H1 (cell line): ENCODE results near the gene ODC1. TPM values are rescaled to one million over a fixed set of nuclear protein-coding genes. Genes with fewer than 3 reads are reported as not detected.

Experiments used
- CTCF ChIA-PET: fragments of 300-600 bp; sonication (Branson Sonifier 250); formaldehyde crosslinking; loops from one replicate; lab custom pipeline; 2021; ENCODE audit not compliant: partially characterized antibody; lab: Charles Lee
- POLR2A ChIA-PET: fragments of 300-600 bp; sonication (Branson Sonifier 250); formaldehyde crosslinking; loops from one replicate; lab custom pipeline; 2021; ENCODE audit warnings: inconsistent platforms; ENCODE audit not compliant: partially characterized antibody; lab: Charles Lee
- DNase-seq, 2 experiments: peaks; one replicate each; pipeline versions ENCODE4 v3.0.0 to v3.0.0-alpha.2; 2010 to 2022; ENCODE audit warnings: low spot score in 2 of 2, low read depth in 1 of 2, mixed read lengths in 1 of 2
- FAIRE-seq: peaks from 2 replicates; lab custom pipeline; 2011; peaks lifted over from hg19 to GRCh38; lab: Jason Lieb, UNC
- H2AFZ ChIP-seq: 2 replicates; pipeline ENCODE4 v1.8.1; 2012; ENCODE audit warnings: low read length, inconsistent platforms
- H2AK5ac ChIP-seq: 2 replicates; pipeline ENCODE4 v1.6.1; 2013; ENCODE audit warnings: low read depth, low read length
- H2BK120ac ChIP-seq: replicated peaks from 2 replicates; pipeline ENCODE3; 2013; ENCODE audit warnings: low read depth, low read length, inconsistent platforms
- H2BK12ac ChIP-seq: 2 replicates; pipeline ENCODE4 v1.6.1; 2013; ENCODE audit warnings: low read depth, low read length
- H2BK15ac ChIP-seq: 2 replicates; pipeline ENCODE4 v1.6.1; 2013; ENCODE audit warnings: low read length
- H2BK20ac ChIP-seq: 2 replicates; pipeline ENCODE4 v1.6.1; 2013; ENCODE audit warnings: low read length
- H2BK5ac ChIP-seq: 2 replicates; pipeline ENCODE4 v1.6.1; 2013; ENCODE audit warnings: low read depth, low read length
- H3K14ac ChIP-seq: 2 replicates; pipeline ENCODE4 v1.6.1; 2013; ENCODE audit warnings: inconsistent platforms; ENCODE audit not compliant: insufficient read length
- H3K18ac ChIP-seq: 2 replicates; pipeline ENCODE4 v1.6.1; 2013; ENCODE audit warnings: low read length; ENCODE audit errors: extremely low read depth
- H3K23ac ChIP-seq: 2 replicates; pipeline ENCODE4 v1.6.1; 2013; ENCODE audit warnings: inconsistent platforms; ENCODE audit not compliant: insufficient read length
- H3K23me2 ChIP-seq: 2 replicates; pipeline ENCODE4 v1.6.1; 2013; ENCODE audit warnings: low read depth, low read length
- H3K27ac ChIP-seq: 2 replicates; pipeline ENCODE4 v1.6.1; 2011; ENCODE audit warnings: low read depth, low read length, inconsistent platforms
- H3K27me3 ChIP-seq, 4 experiments: replicated peaks in 1 of 4; 1 replicate in 1 of 4; 2 replicates in 3 of 4; pipeline versions ENCODE4 v1.6.1 to v1.8.1; 2011 to 2013; ENCODE audit warnings: low read length in 3 of 4, mild to moderate bottlenecking in 3 of 4, inconsistent platforms in 2 of 4, mixed read lengths in 2 of 4, moderate library complexity in 1 of 4; ENCODE audit not compliant: control insufficient read depth in 3 of 4, insufficient read depth in 3 of 4; ENCODE audit errors: extremely low read depth in 1 of 4
- H3K36me3 ChIP-seq, 4 experiments: 2 replicates each; pipeline versions ENCODE4 v1.6.1 to v1.8.1; 2011 to 2013; ENCODE audit warnings: mild to moderate bottlenecking in 4 of 4, low read length in 3 of 4, moderate library complexity in 2 of 4, control low read depth in 1 of 4, inconsistent platforms in 1 of 4; ENCODE audit not compliant: insufficient read depth in 4 of 4, control insufficient read depth in 2 of 4
- H3K4ac ChIP-seq: replicated peaks from 2 replicates; pipeline ENCODE3; 2013; ENCODE audit warnings: low read length, low read depth, mixed read lengths, inconsistent platforms; ENCODE audit not compliant: insufficient read length
- H3K4me1 ChIP-seq, 4 experiments: replicated peaks in 1 of 4; 1 replicate in 1 of 4; 2 replicates in 3 of 4; pipeline versions ENCODE4 v1.6.1 to v1.8.1; 2011 to 2013; ENCODE audit warnings: low read length in 3 of 4, inconsistent platforms in 2 of 4, mixed read lengths in 1 of 4; ENCODE audit not compliant: insufficient read depth in 4 of 4, control insufficient read depth in 3 of 4
- H3K4me2 ChIP-seq, 2 experiments: 2 replicates each; pipeline versions ENCODE4 v1.6.1 to v1.8.1; 2011 to 2013; ENCODE audit warnings: low read depth in 2 of 2, low read length in 2 of 2, control low read depth in 1 of 2, inconsistent platforms in 1 of 2, mild to moderate bottlenecking in 1 of 2; ENCODE audit not compliant: insufficient read depth in 1 of 2
- H3K4me3 ChIP-seq, 4 experiments: fragments of 200-600, 300-600 bp in 1 of 4; sonication (generic), shearing (Covaris generic), sonication (Bioruptor Twin) in 1 of 4; 2 replicates each; pipeline versions ENCODE4 v1.5.1 to v1.8.1; 2011 to 2016; ENCODE audit warnings: low read length in 4 of 4, low read depth in 3 of 4, control low read depth in 2 of 4, inconsistent platforms in 2 of 4, mild to moderate bottlenecking in 2 of 4, mixed read lengths in 1 of 4, moderate library complexity in 1 of 4; ENCODE audit not compliant: insufficient read depth in 2 of 4; ENCODE audit errors: extremely low read depth in 1 of 4
- H3K56ac ChIP-seq: replicated peaks from 2 replicates; pipeline ENCODE3; 2013; ENCODE audit warnings: low read depth, mild to moderate bottlenecking, mixed read lengths, low read length, inconsistent platforms; ENCODE audit not compliant: insufficient read length
- H3K79me1 ChIP-seq: 2 replicates; pipeline ENCODE4 v1.6.1; 2013; ENCODE audit warnings: low read depth, low read length, control low read depth
- H3K79me2 ChIP-seq, 2 experiments: 2 replicates each; pipeline versions ENCODE4 v1.6.1 to v1.8.1; 2012 to 2013; ENCODE audit warnings: low read length in 2 of 2, mild to moderate bottlenecking in 2 of 2, inconsistent platforms in 1 of 2; ENCODE audit not compliant: insufficient read depth in 2 of 2, control insufficient read depth in 1 of 2
- H3K9ac ChIP-seq, 4 experiments: replicated peaks in 1 of 4; 1 replicate in 1 of 4; 2 replicates in 3 of 4; pipeline versions ENCODE4 v1.6.1 to v1.8.1; 2011 to 2013; ENCODE audit warnings: low read depth in 3 of 4, low read length in 3 of 4, control low read depth in 2 of 4, mild to moderate bottlenecking in 2 of 4, moderate library complexity in 2 of 4, inconsistent platforms in 1 of 4; ENCODE audit errors: extremely low read depth in 1 of 4
- H3K9me3 ChIP-seq, 2 experiments: 2 replicates each; pipeline versions ENCODE4 v1.6.1 to v1.8.1; 2012 to 2013; ENCODE audit warnings: mild to moderate bottlenecking in 2 of 2, moderate library complexity in 2 of 2, control low read depth in 1 of 2, inconsistent platforms in 1 of 2, low read depth in 1 of 2, low read length in 1 of 2, mixed read lengths in 1 of 2; ENCODE audit not compliant: insufficient read depth in 2 of 2
- H4K20me1 ChIP-seq, 2 experiments: replicated peaks in 1 of 2; 2 replicates each; pipeline versions ENCODE3 to v1.8.1; 2011 to 2013; ENCODE audit warnings: inconsistent platforms in 2 of 2, low read length in 2 of 2, mild to moderate bottlenecking in 1 of 2; ENCODE audit not compliant: insufficient read depth in 2 of 2, control insufficient read depth in 1 of 2
- H4K5ac ChIP-seq: 2 replicates; pipeline ENCODE4 v1.6.1; 2013; ENCODE audit warnings: low read length, low read depth, mixed read lengths, inconsistent platforms; ENCODE audit not compliant: insufficient read length
- H4K8ac ChIP-seq: 2 replicates; pipeline ENCODE4 v1.8.0; 2013; ENCODE audit warnings: mild to moderate bottlenecking, moderate library complexity, low read length, inconsistent platforms; ENCODE audit not compliant: insufficient read depth; ENCODE audit errors: extremely low read depth
- H4K91ac ChIP-seq: replicated peaks from 2 replicates; pipeline ENCODE3; 2013; ENCODE audit warnings: low read length, mixed read lengths, inconsistent platforms; ENCODE audit not compliant: insufficient read length
- KDM1A ChIP-seq: fragments of 200-600, 300-600 bp; sonication (generic); IDR thresholded peaks from 2 replicates; pipeline ENCODE4 v1.7.1; 2016; ENCODE audit warnings: mild to moderate bottlenecking, low read length, borderline replicate concordance
- KDM5A ChIP-seq: fragments of 200-600 bp; IDR thresholded peaks from 2 replicates; pipeline ENCODE4 v1.7.1; 2012; ENCODE audit warnings: mild to moderate bottlenecking, low read length, inconsistent platforms, mixed read lengths
- NANOG ChIP-seq: IDR thresholded peaks from 2 replicates; pipeline ENCODE4 v1.6.1; 2011; ENCODE audit warnings: low read length, low read depth, mild to moderate bottlenecking, inconsistent platforms; ENCODE audit not compliant: insufficient read depth, poor library complexity, severe bottlenecking
- SP1 ChIP-seq: IDR thresholded peaks from 2 replicates; pipeline ENCODE4 v1.6.1; 2011; ENCODE audit warnings: low read depth, low read length
- SP2 ChIP-seq: IDR thresholded peaks from 2 replicates; pipeline ENCODE4 v1.6.1; 2012; ENCODE audit warnings: mild to moderate bottlenecking, low read length, inconsistent platforms
- SP4 ChIP-seq: IDR thresholded peaks from 2 replicates; pipeline ENCODE4 v1.6.1; 2012; ENCODE audit warnings: low read length, inconsistent platforms
- SRF ChIP-seq: IDR thresholded peaks from 2 replicates; pipeline ENCODE4 v1.6.1; 2011; ENCODE audit warnings: mild to moderate bottlenecking, low read depth, low read length, moderate library complexity
- TAF1 ChIP-seq: IDR thresholded peaks from 2 replicates; pipeline ENCODE4 v1.6.1; 2011; ENCODE audit warnings: mild to moderate bottlenecking, low read depth, low read length
- TEAD4 ChIP-seq: IDR thresholded peaks from 2 replicates; pipeline ENCODE4 v1.6.1; 2012; ENCODE audit warnings: low read depth, low read length, inconsistent platforms, mixed read lengths
- ZNF274 ChIP-seq: IDR thresholded peaks from 2 replicates; pipeline ENCODE4 v1.7.0; 2012; ENCODE audit warnings: low read length, borderline replicate concordance; ENCODE audit errors: extremely low read depth
- WGBS, 2 experiments: shearing (Covaris generic) in 1 of 2; methylation state at CpG; one replicate each; pipeline versions ENCODE4 v1.1.6 to v1.1.7; 2013 to 2015; ENCODE audit warnings: low lambda C conversion rate in 2 of 2, mixed read lengths in 2 of 2, inconsistent platforms in 1 of 2, low coverage in 1 of 2, missing lambda C conversion rate in 1 of 2; ENCODE audit not compliant: insufficient replicate concordance in 2 of 2, insufficient coverage in 1 of 2, insufficient read length in 1 of 2; ENCODE audit errors: extremely low coverage in 1 of 2, missing lambda C conversion rate in 1 of 2; 5-methylcytosine and 5-hydroxymethylcytosine counted together
- polyA plus RNA-seq, 7 experiments: library from polyadenylated mRNA; depleted of rRNA in 3 of 7; stranded (reverse) in 5 of 7; unstranded in 2 of 7; fragments of >200 nt in 5 of 7; fragments of 200-250 nt in 2 of 7; gene quantifications; 1 replicate in 5 of 7; 2 replicates in 1 of 7; 4 replicates in 1 of 7; pipeline versions ENCODE4 v1.2.1 to v1.2.3, GENCODE V29; 2011 to 2013; ENCODE audit warnings: missing spikeins in 2 of 7, mixed read lengths in 2 of 7
- total RNA-seq: library from RNA; stranded (reverse); fragmentation: NEBNext Ultra II Directional; extraction: Animal tissue kit (Norgen Biotek cat#: 25700); gene quantifications from 2 replicates; pipeline ENCODE4 v1.2.1, GENCODE V29; 2021
- TF ChIP-seq, protein P1 (sequence below): IDR thresholded peaks from 2 replicates; pipeline ENCODE4 v1.6.1; 2011; ENCODE audit warnings: low read length, improper control_type of control experiment
- TF ChIP-seq, protein P2 (sequence below): IDR thresholded peaks from 2 replicates; pipeline ENCODE4 v1.6.1; 2012; ENCODE audit warnings: low read length, inconsistent platforms

Gene ODC1
- total and polyA plus RNA-seq, 2 of the 8 experiments (the other 6 are each of a cell fraction or from before 2014, with no cell fraction given): 57.2 to 76.7 TPM

DNA sequence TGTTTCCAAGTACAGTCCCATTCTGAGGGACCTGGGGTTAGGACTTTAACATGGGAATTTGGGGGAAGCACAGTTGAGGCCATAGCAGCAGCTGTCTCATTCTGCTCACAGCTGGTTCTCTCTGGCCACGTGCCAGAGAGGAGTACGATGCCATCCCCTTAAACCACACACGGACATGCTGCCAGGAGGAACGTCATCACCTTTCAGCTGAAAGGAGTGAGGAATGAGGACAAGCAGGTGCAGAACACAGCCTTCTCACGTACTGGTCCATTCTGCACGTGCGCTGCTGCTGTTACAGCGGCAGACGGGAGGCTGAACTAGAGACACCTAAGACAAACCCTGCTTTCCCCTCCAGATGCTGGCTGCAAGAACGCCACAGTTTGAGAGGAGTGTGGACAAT, 33.5 kb downstream of the ODC1 start:
- Histone ChIP-seq H3K23ac (no peak overlapping the region), H3K4me2 (no peak overlapping the region), H2AK5ac (0 out of 2 replicates have a peak overlapping the region, but pooled peaks have one; percentile 70), H3K79me2 (no peaks in the 10 kb centered on the region), H3K9me3 (0 out of 4 replicates have a peak, but pooled peaks cover 0 to 2% of the 10 kb centered on the region in 2 experiments), H3K4me1 (no peaks in the 10 kb centered on the region; a peak in 1 of 7 replicates), H4K8ac (no peak overlapping the region), H2BK120ac (no peak overlapping the region), H3K36me3 (no peaks in the 10 kb centered on the region), H2BK15ac (no peak overlapping the region), H3K23me2 (no peaks in the 10 kb centered on the region), H3K9ac (no peak overlapping the region), H4K20me1 (no peaks in the 10 kb centered on the region), H3K56ac (no peak overlapping the region), H3K18ac (no peak overlapping the region), H3K4me3 (no peak overlapping the region), H3K79me1 (no peaks in the 10 kb centered on the region), H2BK12ac (no peak overlapping the region), H3K27ac (no peak overlapping the region), H2BK20ac (no peak overlapping the region), H4K91ac (no peak overlapping the region), H3K27me3 (no peaks in the 10 kb centered on the region), H2BK5ac (no peak overlapping the region), H3K14ac (no peak overlapping the region), H3K4ac (no peak overlapping the region), H2AFZ (no peak overlapping the region), H4K5ac (no peak overlapping the region)
- ChIA-PET POLR2A (no interaction called here), CTCF (interaction anchor here (0.7 to 1.7 kb wide), 4 partner anchors 8 to 117 kb away, joined by 3 to 6 read pairs (median 4); no protein-coding TSS in a partner anchor)
- no peak for DNase-seq
- WGBS, 2 experiments: 88% methylated on average over 6 of the region's 10 CpGs; no CpG with 5 or more reads in 1 of the 2 experiments
- TF ChIP-seq, protein P1, sequence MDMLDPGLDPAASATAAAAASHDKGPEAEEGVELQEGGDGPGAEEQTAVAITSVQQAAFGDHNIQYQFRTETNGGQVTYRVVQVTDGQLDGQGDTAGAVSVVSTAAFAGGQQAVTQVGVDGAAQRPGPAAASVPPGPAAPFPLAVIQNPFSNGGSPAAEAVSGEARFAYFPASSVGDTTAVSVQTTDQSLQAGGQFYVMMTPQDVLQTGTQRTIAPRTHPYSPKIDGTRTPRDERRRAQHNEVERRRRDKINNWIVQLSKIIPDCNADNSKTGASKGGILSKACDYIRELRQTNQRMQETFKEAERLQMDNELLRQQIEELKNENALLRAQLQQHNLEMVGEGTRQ: no peak
- TF ChIP-seq SRF (no peak), KDM5A (no peak), ZNF274 (no peak), SP2 (no peak), NANOG (no peak), TEAD4 (no peak), KDM1A (no peak), SP4 (no peak), SP1 (no peak), TAF1 (no peak)
- TF ChIP-seq, protein P2, sequence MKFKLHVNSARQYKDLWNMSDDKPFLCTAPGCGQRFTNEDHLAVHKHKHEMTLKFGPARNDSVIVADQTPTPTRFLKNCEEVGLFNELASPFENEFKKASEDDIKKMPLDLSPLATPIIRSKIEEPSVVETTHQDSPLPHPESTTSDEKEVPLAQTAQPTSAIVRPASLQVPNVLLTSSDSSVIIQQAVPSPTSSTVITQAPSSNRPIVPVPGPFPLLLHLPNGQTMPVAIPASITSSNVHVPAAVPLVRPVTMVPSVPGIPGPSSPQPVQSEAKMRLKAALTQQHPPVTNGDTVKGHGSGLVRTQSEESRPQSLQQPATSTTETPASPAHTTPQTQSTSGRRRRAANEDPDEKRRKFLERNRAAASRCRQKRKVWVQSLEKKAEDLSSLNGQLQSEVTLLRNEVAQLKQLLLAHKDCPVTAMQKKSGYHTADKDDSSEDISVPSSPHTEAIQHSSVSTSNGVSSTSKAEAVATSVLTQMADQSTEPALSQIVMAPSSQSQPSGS: no peak
- no peak for FAIRE-seq
